Erythroblast (primary cell): Measurements from ENCODE around the gene SRCIN1.

Experiments
- GATA1 ChIP-seq: IDR thresholded peaks from 2 replicates; pipeline ENCODE4 v1.6.1; 2011; ENCODE audit warnings: low read depth, mild to moderate bottlenecking, control low read depth, low read length, moderate library complexity
- POLR2A ChIP-seq: IDR thresholded peaks from 2 replicates; pipeline ENCODE4 v1.6.1; 2011; ENCODE audit warnings: mild to moderate bottlenecking, low read length

GRCh38 chr17:38511150-38512108 lies 94.3 kb downstream of the SRCIN1 start:
- TF ChIP-seq POLR2A (no peak), GATA1 (no peak)
